GM21423 (cell line): ENCODE results near the gene ABHD8.
A peak's percentile ranks its signal among the peaks of the same experiment; 100 is the strongest.

Experiments used
- ATAC-seq: cut with Tn5 transposase; IDR thresholded peaks from one replicate; pipeline ENCODE4 v1.9.1; 2021; ENCODE audit warnings: mild to moderate bottlenecking, moderate library complexity; ENCODE audit not compliant: unreplicated experiment

Gene ABHD8

DNA sequence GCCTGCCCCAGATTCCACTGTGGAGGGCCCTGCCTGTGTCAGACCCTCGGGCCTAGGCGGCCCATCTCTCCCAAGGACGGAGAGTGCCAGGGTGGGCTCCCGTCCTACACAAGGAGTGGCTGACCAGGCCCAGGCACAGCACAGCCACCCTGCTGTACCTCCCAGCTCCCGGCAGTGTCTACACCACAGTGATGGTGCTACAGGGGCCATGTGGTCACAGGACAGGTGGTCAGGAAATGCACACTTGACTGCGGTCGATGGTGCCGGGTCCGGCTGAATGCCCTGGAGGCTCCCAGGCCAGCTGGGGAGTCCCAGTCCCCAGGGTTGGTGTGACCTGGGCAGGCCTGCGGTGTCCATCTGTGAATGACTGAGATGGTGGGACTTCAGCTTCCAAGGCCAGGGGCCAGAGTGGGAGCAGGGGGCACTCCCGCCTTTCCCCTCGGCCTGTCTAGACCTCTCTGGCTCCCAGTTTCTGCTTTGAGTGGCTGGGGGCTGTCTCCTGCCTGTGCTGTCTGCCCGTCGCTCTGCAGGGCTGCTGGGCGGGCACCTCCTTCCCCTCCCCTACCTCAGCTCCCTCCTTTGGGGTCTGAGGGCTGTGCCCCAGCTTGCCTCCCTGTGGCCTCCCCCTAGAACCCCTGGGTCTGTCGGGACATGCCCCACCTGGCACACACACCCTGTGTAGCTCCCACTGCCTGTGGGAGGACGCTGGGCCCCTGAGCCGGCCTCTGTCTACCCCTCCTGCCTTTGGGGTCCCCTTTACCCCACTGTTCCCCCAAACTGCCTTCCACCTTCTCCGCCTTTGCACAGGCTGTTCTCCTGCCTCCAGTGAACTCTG, 18.6 kb upstream of the ABHD8 start:
- no peak for ATAC-seq

DNA sequence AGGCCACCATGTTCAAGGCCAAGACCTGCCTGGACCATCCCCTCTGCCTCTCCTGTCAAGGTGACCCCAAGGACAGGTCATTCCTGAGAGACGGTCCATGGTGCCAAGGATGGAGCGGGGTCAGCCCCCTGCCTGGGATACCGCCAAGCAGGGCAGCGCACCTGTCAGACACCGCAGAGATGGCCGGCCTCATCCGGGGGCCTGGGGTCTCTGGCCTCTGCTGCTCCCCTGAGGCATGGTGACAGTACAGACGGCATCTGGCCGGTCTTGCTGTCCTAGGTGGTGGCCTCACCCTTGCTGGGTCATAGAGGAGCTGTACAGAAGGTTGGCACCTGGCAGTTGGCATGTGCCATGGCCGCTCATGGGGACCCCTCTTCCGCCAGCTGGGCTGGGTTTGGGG, 17.2 kb upstream of the ABHD8 start:
- no peak for ATAC-seq

DNA sequence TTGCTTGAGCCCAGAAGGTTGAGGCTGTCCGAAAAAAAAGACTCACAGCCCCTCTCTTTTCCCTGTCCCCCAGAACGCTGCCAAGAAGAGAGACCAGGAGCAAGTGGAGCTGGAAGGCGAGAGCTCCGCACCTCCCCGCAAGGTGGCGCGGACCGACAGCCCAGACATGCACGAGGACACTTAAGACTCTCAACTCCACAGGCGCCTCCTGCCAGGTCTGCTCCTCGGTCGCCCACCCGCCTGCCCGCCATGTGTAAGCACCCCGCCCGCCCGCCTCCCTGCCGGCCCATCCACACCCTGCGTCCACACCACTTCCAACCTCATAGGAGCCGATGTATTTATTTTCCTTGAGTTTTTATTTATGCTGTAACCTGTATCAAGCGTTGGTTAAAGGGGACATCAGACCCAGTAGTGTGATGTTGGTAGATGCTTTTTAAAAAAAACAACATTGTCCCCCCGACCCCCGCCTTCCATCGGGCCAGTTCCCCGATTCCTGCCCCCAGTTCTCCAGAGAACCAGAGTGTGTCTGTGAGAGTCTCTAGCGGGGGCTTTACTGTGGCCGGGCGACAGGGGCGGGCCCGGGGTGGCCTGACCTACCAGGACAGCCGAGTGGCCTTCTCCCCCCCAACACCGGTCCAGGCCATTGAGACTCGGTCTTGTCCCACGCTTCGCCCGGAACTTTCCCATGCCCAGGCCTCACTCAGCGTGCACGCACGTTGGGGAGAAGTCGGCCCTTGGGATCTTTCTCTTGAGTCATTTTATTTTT, 16.4 kb upstream of the ABHD8 start:
- no peak for ATAC-seq

- no peak for ATAC-seq
Measured at GRCh38 chr19:17318966-17319365, 15.7 kb upstream of the ABHD8 start.

DNA sequence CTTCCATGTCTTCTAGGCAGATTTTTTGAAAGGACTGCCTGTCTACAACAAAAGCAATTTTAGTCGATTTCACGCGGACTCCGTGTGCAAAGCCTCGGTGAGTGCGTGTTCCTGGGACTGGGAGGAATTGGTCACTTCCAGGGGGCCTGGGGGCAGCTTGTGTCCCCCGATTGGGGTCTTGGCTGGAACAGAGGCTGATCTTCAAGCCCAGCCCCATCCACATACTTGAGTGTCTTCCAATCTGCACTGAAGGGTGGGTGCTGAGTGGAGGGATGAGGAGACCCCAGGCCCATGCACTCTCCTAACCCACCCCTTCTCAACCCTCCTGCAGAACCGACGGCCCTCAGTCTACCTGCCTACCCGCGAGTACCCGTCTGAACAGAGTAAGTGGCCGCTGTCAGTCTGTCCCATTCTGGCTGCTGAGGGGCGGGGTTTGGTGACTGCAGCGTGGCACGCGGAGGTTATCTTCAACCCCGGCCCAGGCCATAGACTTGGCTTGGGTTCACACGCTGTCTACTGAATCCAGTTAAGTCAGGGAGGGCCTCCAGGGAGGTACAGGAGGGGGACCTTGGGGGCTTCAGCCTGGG, 10.9 kb upstream of the ABHD8 start:
- no peak for ATAC-seq

- no peak for ATAC-seq
Measured at GRCh38 chr19:17312189-17313113, 9.2 kb upstream of the ABHD8 start.

DNA sequence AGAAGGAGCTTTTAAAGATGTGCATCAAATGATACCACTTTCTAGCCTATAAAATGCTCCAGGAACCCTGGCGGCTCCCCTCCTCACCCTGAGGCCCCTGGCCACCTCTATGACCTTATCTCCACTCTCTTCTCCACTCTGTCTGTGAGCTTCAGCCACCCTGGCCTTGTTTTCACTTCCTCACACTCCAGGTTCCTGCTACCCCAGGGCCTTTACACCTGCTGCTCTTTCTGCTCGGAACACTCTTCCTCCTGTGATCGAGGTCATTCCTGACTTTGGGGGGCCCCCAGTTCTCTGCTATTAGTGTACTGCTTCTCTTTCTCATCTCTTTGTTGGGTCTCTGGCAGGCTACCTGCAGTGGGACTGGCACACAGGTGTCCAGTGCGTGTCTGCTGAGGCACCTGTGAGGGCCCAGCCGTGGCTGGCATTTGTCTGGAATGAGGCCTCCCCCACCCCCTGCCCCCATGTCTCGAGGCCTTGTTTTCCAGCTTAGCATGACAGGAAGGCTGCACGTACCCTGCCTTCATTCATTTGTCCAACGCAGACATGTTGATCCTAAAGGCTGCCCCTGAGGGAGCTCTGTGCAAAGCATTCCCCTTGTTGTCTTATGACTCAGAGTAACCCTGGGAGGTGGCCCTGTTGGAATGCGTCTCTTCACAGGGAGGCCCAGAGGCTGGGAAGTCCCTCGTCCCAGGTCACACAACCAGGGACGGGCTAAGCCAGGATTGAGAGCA, 8.4 kb upstream of the ABHD8 start:
- no peak for ATAC-seq

GRCh38 chr19:17309965-17310461, 6.8 kb upstream of the ABHD8 start:
- no peak for ATAC-seq

DNA sequence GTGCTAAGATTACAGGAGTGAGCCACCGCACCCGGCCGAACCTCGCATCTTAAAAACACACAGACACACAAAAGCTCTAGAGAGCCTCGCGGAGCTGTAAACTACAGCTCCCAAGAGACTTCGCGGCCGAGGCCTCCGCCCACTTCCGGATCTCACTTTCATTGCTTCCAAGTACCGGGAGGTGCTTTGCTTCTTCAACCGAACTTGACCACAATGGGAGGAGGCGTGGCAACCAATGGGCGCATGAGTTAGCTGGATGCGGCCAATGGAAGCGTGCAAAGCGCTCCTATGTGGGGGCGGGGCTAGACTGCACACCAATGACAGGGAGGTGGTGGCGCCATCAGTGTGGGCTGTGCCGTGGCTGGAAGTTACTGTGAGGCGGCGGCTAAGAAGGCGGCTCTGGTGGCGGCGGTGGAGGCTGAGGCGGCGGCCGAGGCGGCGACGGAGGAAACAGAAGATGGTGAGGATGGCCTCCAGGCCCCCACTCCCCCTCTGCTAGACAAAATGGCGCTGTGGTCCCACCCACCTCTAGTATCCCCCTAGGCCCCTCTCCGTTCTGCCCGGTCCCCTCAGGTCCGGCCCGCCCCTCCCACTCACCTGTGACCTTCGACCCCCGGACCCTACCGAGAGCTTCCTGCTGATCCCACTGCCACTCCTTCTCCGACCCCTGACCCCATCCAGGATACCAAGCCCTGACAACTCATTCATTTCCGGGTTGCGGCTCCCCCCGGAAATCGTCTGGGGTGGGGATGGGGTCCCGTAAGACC, 6.2 kb upstream of the ABHD8 start, which contains the start of gene DDA1:
TSS of gene DDA1 (plus strand) at position 366 of the 767 bp plus-strand sequence. CDS start at position 458, 92 bp downstream.
- peak; percentile 43 for ATAC-seq

DNA sequence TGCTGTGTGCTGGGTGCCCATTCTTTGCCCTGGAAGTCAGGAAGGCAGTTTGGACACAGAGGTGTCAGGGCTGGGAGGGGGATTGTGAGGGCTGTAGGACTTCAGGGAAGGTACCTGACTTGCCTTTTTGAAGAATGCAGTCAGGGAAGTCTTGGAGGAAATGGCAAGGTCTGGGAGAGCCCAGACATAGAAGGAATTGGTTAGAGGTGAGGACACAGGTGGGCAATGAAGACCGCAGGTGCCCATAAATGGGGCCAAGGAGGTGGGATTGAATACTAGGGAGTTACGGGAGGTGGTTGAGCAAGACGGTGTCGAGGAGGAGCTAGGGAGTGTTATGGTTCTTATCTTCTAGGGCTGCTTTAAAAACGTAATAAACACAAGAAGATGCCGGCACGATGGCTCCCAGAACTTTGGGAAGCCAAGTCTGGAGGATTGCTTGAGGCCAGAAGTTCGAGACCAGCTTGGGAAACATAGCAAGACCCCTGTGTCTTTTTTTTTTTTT, 4.7 kb upstream of the ABHD8 start:
- no peak for ATAC-seq

GRCh38 chr19:17306285-17306714, 3.1 kb upstream of the ABHD8 start:
- ATAC-seq = no peak

- ATAC-seq = peak; percentile 73
Measured at GRCh38 chr19:17305517-17306284, 2.5 kb upstream of the ABHD8 start, which contains the start of gene MRPL34. Gene MRPL34 (plus strand): TSS chr19:17305872. CDS start chr19:17305893, 21 bp downstream.

DNA sequence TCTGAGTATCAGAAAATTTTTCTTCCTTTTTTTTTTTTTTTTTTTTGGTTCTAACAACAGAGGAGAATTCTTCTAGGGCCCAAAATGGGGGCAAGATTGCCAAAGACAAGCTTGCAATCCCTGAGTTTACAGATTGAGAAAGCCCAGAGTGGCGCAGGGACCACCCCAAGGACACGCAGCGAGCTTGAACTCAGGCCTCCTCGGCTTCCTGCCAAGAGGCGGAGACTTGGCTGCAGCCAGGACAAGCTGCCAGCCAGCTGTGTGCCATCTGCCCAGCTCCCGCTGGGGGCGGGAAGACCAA, 1.9 kb upstream of the ABHD8 start:
- no peak for ATAC-seq

DNA sequence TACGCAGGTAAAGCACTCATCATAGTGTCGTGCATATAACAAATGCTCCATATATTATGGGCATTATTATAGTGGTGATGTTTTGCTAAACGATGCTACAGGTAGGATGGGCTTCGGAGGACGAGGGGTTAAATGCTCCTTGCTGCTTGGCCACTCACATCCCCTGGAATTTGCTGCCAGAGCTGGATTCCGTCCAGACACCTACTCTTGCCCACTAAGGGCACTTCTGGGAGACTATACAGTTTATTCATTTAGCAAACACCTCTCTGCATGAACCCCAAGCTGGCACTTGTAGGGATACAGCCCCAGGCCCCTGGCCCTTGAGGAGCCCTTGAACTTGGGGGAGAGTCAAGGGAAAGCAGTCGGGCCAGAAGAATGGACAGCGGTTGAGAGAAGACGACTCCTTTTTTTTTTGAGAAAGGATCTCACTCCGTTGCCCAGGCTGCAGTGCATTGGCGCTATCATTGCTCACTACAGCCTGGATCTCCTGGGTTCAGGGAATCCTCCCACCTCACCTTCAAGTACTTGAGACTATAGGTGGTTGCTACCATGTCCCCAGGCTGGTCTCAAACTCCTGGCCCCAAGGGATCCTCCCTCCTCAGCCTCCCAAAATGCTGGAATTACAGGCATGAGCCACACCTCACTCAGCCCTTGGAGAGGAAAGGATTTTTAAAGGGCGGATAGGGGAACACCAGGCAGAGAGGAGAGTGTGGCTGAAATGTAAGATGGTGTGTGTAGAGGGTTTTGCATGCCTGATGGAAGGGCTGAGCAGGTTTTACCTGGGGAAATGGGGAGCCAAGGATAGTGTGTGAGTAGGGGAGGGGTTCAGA, 1.4 kb upstream of the ABHD8 start:
- no peak for ATAC-seq

DNA sequence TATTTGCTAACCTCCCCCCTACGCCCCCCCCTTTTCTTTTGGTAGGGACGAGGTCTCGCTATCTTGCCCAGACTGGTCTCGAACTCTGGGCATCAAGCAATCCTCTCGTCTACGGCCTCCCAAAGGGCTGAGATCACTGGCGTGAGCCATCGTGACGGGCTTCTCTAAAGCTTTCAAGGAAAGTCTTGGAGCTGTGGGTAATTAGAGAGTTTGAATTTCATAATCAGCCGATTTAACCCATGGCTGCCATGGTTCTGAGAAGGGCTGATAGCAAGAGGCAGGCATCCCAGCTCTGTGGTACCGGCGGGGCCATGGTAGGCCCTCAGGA, 679 bp upstream of the ABHD8 start:
- no peak for ATAC-seq

- ATAC-seq = no peak
Measured at GRCh38 chr19:17302391-17303166, 646 bp downstream of the ABHD8 start.
